Muscle layer of duodenum (tissue), 2 donors: ENCODE data around the gene VIPR2.

Source experiments
- H3K27ac ChIP-seq: one replicate; pipeline ENCODE4 v1.7.0; 2013; ENCODE audit warnings: mild to moderate bottlenecking, low read length
- H3K27me3 ChIP-seq: one replicate; pipeline ENCODE4 v1.7.0; 2013; ENCODE audit warnings: low read depth, mild to moderate bottlenecking, control low read depth, low read length
- H3K36me3 ChIP-seq, 2 donors: one replicate each; pipeline ENCODE4 v1.7.0; 2013; ENCODE audit warnings: low read length in 2 of 2, control low read depth in 1 of 2, mild to moderate bottlenecking in 1 of 2; ENCODE audit not compliant: insufficient read depth in 2 of 2, control insufficient read depth in 1 of 2
- H3K4me1 ChIP-seq, 2 donors: one replicate each; pipeline ENCODE4 v1.7.0; 2013; ENCODE audit warnings: low read length in 2 of 2, mild to moderate bottlenecking in 2 of 2, control low read depth in 1 of 2, moderate library complexity in 1 of 2; ENCODE audit not compliant: insufficient read depth in 2 of 2, control insufficient read depth in 1 of 2
- H3K4me3 ChIP-seq, 2 donors: one replicate each; pipeline ENCODE4 v1.7.0; 2013; ENCODE audit warnings: low read length in 2 of 2, low read depth in 1 of 2, mild to moderate bottlenecking in 1 of 2
- H3K9me3 ChIP-seq, 2 donors: one replicate each; pipeline ENCODE4 v1.7.0; 2013; ENCODE audit warnings: low read length in 2 of 2, control low read depth in 1 of 2, mild to moderate bottlenecking in 1 of 2; ENCODE audit not compliant: control insufficient read depth in 1 of 2
- donor health status: healthy.

The VIPR2 gene

DNA sequence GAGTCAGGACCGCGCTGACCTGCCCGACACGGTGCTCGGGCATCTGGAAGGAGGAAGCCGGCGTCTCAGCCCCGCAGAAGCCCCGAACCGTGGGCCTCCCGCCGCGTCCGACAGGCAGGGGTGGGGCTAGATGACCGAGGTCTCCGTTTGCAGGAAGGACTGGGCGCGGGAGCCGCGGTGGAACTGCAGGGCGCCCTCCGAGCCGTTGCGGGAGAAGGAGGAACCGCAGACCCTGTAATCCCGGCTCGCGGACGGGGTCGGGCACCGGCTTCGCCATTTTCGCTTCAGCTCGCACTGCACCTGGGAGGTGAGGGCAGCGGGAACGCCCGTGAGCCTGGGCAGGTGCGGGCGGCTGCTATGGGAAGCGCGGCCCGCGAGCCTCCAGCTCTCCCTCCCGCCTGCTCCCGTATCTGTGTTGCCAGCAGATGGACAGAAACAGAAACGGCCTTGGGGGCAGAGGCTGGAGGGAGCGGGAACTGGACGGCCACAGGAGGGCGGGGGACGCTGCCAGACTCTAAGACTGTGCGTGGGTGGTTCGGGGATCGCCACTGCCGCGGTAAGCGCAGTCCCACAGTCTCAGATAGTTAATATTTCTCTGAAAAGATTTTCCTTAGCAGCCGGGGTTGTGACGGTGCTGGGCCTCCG, 114.1 kb downstream of the VIPR2 start:
- Histone ChIP-seq H3K27me3 (no peaks in the 10 kb centered on the region), H3K4me1 (peaks cover 3 to 10% of the 10 kb centered on the region in 2 donors), H3K27ac (no peak overlapping the region), H3K36me3 (peaks cover 0 to 3% of the 10 kb centered on the region in 2 donors), H3K4me3 (peak overlapping the region; percentile 53 to 66), H3K9me3 (no peaks in the 10 kb centered on the region)

- no peaks in the 10 kb centered on the region for H3K27me3 ChIP-seq
- no peak overlapping the region for H3K27ac ChIP-seq
- no peaks in the 10 kb centered on the region for H3K9me3 ChIP-seq
- H3K36me3 ChIP-seq = no peaks in the 10 kb centered on the region
- H3K4me3 ChIP-seq = no peak overlapping the region
- peaks cover 3 to 10% of the 10 kb centered on the region in 2 donors for H3K4me1 ChIP-seq
Measured at GRCh38 chr7:159028508-159029401, 115.9 kb downstream of the VIPR2 start.

- Histone ChIP-seq H3K4me3 (no peak overlapping the region), H3K27me3 (no peaks in the 10 kb centered on the region), H3K9me3 (no peaks in the 10 kb centered on the region), H3K4me1 (peaks cover 3 to 10% of the 10 kb centered on the region in 2 donors), H3K27ac (no peak overlapping the region), H3K36me3 (no peaks in the 10 kb centered on the region)
Measured at GRCh38 chr7:159027789-159028507, 116.7 kb downstream of the VIPR2 start.

DNA sequence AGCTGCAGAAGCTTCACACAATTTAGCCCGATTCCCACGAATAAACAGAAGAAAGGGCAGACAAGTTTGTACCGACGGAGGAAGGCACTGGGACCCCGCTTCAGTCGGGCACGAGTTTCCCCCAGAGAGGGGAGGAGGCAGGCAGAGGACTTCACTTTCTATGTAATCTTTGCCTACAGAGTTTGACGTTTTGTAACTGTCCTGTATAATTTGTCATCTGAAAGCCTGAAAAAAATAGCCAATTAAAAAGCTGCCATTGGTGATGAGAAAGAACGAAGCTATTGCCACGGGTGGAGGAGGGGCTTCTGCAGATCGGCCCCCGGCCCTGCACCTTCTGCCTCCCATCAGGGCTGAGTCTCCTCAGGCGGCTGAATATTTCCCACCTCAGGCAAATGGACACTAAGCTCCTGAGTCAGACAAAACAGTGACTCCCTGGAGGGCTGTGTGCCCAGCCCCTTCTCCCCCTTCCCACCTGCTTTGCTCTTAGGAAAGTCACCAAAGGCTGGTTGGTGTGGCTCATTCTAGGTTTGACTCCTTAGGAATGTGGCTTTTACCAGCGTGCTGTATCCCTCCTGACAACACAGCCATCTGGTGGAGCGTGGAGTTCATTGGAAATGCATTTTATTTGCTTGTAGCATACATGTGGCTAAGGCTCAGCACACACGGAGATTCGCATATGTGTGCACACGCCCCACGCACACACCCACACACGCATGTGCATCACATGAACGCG, 117.4 kb downstream of the VIPR2 start:
- Histone ChIP-seq H3K27me3 (no peaks in the 10 kb centered on the region), H3K27ac (no peak overlapping the region), H3K4me1 (peaks cover 3 to 10% of the 10 kb centered on the region in 2 donors), H3K36me3 (no peaks in the 10 kb centered on the region), H3K9me3 (no peaks in the 10 kb centered on the region), H3K4me3 (no peak overlapping the region)

- Histone ChIP-seq H3K4me3 (no peak overlapping the region), H3K4me1 (peaks cover 3 to 8% of the 10 kb centered on the region in 2 donors), H3K27me3 (no peaks in the 10 kb centered on the region), H3K27ac (no peak overlapping the region), H3K9me3 (no peaks in the 10 kb centered on the region), H3K36me3 (no peaks in the 10 kb centered on the region)
Measured at GRCh38 chr7:159026271-159027055, 118.2 kb downstream of the VIPR2 start.

GRCh38 chr7:159025161-159025779, 119.4 kb downstream of the VIPR2 start:
- H3K27ac ChIP-seq = no peak overlapping the region
- no peaks in the 10 kb centered on the region for H3K9me3 ChIP-seq
- peaks cover 0 to 3% of the 10 kb centered on the region in 2 donors for H3K4me1 ChIP-seq
- no peaks in the 10 kb centered on the region for H3K36me3 ChIP-seq
- no peak overlapping the region for H3K4me3 ChIP-seq
- no peaks in the 10 kb centered on the region for H3K27me3 ChIP-seq

- no peak overlapping the region for H3K27ac ChIP-seq
- no peaks in the 10 kb centered on the region for H3K9me3 ChIP-seq
- peaks cover 0 to 3% of the 10 kb centered on the region in 2 donors for H3K4me1 ChIP-seq
- H3K27me3 ChIP-seq = no peaks in the 10 kb centered on the region
- no peaks in the 10 kb centered on the region for H3K36me3 ChIP-seq
- no peak overlapping the region for H3K4me3 ChIP-seq
Measured at GRCh38 chr7:159024280-159024951, 120.3 kb downstream of the VIPR2 start.

- H3K4me3 ChIP-seq = no peak overlapping the region
- no peaks in the 10 kb centered on the region for H3K9me3 ChIP-seq
- no peak overlapping the region for H3K27ac ChIP-seq
- peaks cover 0 to 3% of the 10 kb centered on the region in 2 donors for H3K4me1 ChIP-seq
- no peaks in the 10 kb centered on the region for H3K36me3 ChIP-seq
- H3K27me3 ChIP-seq = no peaks in the 10 kb centered on the region
Measured at GRCh38 chr7:159023746-159024145, 120.9 kb downstream of the VIPR2 start.

DNA sequence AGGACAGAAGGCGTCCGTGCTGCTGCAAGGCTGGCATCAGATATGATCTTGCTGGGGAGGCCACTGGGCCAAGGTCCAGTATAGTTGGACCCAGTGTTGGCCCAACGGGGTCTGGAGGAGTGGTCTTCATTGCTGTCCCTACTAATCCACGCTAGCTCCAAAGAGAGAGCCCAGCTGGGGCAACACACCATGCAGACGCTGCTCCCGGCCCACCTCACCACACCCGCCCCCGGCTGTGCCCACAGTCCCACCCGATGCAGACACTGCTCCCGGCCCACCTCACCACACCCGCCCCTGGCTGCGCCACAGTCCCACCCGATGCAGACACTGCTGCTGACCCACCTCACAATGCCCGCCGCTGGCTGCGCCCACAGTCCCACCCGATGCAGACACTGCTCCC, 121.5 kb downstream of the VIPR2 start:
- H3K27me3 ChIP-seq = no peaks in the 10 kb centered on the region
- peaks cover 0 to 3% of the 10 kb centered on the region in 2 donors for H3K4me1 ChIP-seq
- no peak overlapping the region for H3K27ac ChIP-seq
- H3K36me3 ChIP-seq = no peaks in the 10 kb centered on the region
- no peak overlapping the region for H3K4me3 ChIP-seq
- no peaks in the 10 kb centered on the region for H3K9me3 ChIP-seq
